Duodenal mucosa (tissue), 2 donors: Measurements from ENCODE around the gene HECTD2.
A peak's percentile ranks its signal among the peaks of the same experiment; 100 is the strongest.
"Not testable (repeated sequence)": the region's sequence is repeated elsewhere in the genome, so short reads cannot be mapped to it uniquely, and the experiment has no call there.

Experiments
- H3K27ac ChIP-seq: one replicate; pipeline ENCODE4 v1.7.0; 2013; ENCODE audit warnings: low read depth, low read length
- H3K27me3 ChIP-seq, 2 donors: one replicate each; pipeline ENCODE4 v1.7.0; 2013; ENCODE audit warnings: low read length in 2 of 2, control low read depth in 1 of 2; ENCODE audit not compliant: insufficient read depth in 2 of 2, control insufficient read depth in 1 of 2
- H3K36me3 ChIP-seq, 2 donors: one replicate each; pipeline ENCODE4 v1.7.0; 2013; ENCODE audit warnings: low read length in 2 of 2, control low read depth in 1 of 2; ENCODE audit not compliant: insufficient read depth in 2 of 2, control insufficient read depth in 1 of 2
- H3K4me1 ChIP-seq, 2 donors: one replicate each; pipeline ENCODE4 v1.7.0; 2013; ENCODE audit warnings: low read length in 2 of 2, control low read depth in 1 of 2; ENCODE audit not compliant: insufficient read depth in 2 of 2, control insufficient read depth in 1 of 2
- H3K4me3 ChIP-seq, 2 donors: one replicate each; pipeline ENCODE4 v1.7.0; 2013; ENCODE audit warnings: low read length in 2 of 2, low read depth in 1 of 2
- H3K9ac ChIP-seq, 2 donors: one replicate each; pipeline ENCODE4 v1.7.0; 2013; ENCODE audit warnings: low read length in 2 of 2, low read depth in 1 of 2
- H3K9me3 ChIP-seq, 2 donors: one replicate each; pipeline ENCODE4 v1.7.0; 2013; ENCODE audit warnings: low read length in 2 of 2, control low read depth in 1 of 2; ENCODE audit not compliant: control insufficient read depth in 1 of 2

HECTD2 gene, protein sequence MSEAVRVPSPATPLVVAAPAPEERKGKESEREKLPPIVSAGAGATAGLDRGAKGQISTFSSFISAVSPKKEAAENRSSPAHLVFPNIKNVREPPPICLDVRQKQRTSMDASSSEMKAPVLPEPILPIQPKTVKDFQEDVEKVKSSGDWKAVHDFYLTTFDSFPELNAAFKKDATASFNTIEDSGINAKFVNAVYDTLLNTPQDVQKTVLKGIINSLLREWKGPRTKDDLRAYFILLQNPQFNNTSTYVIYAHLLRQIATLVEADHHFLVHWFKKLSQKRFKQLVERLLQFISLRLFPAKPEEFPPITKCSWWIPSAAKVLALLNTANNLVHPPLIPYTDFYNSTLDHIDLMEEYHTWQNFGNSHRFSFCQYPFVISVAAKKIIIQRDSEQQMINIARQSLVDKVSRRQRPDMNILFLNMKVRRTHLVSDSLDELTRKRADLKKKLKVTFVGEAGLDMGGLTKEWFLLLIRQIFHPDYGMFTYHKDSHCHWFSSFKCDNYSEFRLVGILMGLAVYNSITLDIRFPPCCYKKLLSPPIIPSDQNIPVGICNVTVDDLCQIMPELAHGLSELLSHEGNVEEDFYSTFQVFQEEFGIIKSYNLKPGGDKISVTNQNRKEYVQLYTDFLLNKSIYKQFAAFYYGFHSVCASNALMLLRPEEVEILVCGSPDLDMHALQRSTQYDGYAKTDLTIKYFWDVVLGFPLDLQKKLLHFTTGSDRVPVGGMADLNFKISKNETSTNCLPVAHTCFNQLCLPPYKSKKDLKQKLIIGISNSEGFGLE

DNA sequence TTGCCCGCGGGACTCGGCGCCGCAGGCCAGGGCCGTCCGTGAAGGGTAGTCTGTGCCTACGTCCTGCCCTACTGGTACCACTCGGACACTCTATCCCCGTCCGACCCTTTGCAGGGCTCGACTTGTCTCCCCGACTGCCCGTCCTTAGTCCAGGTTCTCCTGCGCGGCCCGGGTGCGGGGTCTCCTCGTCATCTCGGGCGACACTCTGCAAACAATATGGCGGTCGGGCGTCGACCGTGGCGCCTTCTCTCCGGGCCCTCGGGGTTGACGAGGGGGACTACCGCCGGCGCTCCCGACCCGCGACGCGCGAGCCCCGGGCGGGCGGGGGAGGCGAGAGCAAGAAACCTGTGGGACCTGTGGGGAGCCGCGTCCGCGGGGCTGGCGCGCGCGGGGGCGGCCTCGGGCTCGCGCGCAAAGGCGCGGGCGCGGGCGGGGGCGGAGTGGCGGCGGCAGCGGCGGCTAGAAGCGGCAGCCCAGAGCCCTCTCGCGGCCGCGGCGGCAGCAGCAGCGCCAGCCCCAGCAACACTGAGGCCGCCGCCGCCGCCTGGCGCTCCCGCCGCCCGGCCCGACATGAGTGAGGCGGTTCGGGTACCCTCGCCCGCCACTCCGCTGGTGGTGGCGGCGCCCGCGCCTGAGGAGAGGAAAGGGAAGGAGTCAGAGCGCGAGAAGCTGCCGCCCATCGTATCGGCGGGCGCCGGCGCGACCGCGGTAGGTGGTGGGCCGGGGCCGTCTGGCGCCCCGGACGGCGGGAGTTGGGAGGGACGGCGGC, at the start of gene HECTD2:
Gene HECTD2 (plus strand): TSS at position 476 of the 769 bp plus-strand sequence. CDS start 95 bp downstream, at position 571.
- Histone ChIP-seq H3K9me3 (no peaks in the 10 kb centered on the region), H3K27ac (peak within 1 kb of the TSS; percentile 97), H3K27me3 (no peaks in the 10 kb centered on the region), H3K36me3 (no peaks in the 10 kb centered on the region), H3K4me1 (peaks cover 0 to 10% of the 10 kb centered on the region in 2 donors), H3K9ac (peak within 1 kb of the TSS; percentile 98 to 99), H3K4me3 (peak within 1 kb of the TSS; percentile 92 to 97)

DNA sequence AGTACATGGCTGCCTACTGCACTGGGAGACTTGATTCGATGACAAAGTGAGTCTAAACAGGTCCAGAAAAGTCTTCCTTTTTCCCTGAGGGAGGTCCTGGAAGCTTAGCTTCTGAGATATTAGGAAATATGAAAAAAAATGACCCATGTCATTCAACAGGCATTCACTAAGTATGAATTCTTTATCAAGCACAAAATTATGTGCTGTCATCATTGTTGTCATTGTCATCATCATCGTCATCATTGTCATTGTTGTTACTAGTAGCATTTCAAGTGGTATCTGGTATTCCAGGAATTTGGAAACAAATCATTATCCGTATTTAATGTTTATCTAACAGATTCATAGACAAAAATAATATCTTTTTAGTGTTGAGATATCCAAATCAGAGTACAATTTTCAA, 49.7 kb upstream of the HECTD2 start:
- H3K36me3 ChIP-seq: no peaks in the 10 kb centered on the region

DNA sequence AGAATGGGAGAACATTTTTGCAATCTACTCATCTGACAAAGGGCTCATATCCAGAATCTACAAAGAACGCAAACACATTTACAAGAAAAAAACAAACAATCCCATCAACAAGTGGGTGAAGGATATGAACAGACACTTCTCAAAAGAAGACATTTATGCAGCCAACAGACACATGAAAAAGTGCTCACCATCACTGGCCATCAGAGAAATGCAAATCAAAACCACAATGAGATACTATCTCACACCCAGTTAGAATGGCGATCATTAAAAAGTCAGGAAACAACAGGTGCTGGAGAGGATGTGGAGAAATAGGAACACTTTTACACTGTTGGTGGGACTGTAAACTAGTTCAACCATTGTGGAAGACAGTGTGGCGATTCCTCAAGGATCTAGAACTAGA, 44.6 kb upstream of the HECTD2 start:
- not testable (repeated sequence) for H3K9ac ChIP-seq, H3K27ac ChIP-seq, H3K27me3 ChIP-seq, H3K4me1 ChIP-seq, H3K9me3 ChIP-seq, H3K36me3 ChIP-seq, H3K4me3 ChIP-seq

More for the DNA sequence above, 49.7 kb upstream of the HECTD2 start:
- no peak overlapping the region for H3K9ac ChIP-seq
- no peaks in the 10 kb centered on the region for H3K9me3 ChIP-seq
- peaks cover 0 to 5% of the 10 kb centered on the region in 2 donors for H3K27me3 ChIP-seq
- no peaks in the 10 kb centered on the region for H3K4me1 ChIP-seq
- H3K27ac ChIP-seq: no peak overlapping the region
- no peak overlapping the region for H3K4me3 ChIP-seq

DNA sequence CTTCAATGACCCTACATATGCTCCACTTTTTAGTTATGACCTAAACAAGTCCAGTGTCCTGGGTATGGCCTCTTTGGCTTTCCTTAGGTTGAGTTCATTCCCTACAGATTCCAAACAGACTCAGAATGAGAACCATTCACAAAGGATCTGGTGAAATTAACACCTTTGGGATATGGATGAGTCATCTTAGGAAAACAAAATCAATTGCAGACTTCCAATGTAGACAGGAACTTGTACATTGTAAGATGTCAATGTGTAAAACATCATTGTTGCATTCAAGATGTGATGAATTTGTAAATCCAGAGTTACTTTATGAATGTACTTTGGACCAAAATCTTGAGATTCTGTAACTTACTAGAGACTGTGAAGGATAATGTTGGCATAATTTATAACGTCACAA, 43.4 kb upstream of the HECTD2 start:
- Histone ChIP-seq H3K4me3 (no peak overlapping the region), H3K27ac (no peak overlapping the region), H3K9ac (no peak overlapping the region), H3K9me3 (no peaks in the 10 kb centered on the region), H3K4me1 (no peaks in the 10 kb centered on the region), H3K27me3 (no peaks in the 10 kb centered on the region), H3K36me3 (no peaks in the 10 kb centered on the region)

DNA sequence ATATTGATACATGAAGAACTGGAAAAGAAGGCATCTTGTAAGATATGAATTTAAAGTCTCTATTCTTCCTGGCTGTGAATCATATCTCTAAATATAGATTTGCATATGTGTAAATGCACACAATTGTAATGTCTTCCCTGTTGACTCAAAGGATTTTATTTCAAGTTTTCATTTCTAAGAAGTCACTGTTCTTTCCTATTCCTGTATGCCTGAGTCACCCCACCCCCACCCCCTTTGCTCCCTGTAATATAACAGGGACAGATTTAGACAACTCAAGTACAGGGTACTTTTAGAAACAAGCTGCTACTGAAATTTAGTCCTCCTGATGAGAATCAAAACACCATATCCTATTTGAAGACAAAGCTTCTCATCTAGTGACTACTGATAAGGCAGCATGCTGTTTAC, 43.0 kb upstream of the HECTD2 start:
- Histone ChIP-seq H3K27ac (no peak overlapping the region), H3K4me3 (no peak overlapping the region), H3K27me3 (no peaks in the 10 kb centered on the region), H3K4me1 (no peaks in the 10 kb centered on the region), H3K9me3 (no peaks in the 10 kb centered on the region), H3K9ac (no peak overlapping the region), H3K36me3 (no peaks in the 10 kb centered on the region)

DNA sequence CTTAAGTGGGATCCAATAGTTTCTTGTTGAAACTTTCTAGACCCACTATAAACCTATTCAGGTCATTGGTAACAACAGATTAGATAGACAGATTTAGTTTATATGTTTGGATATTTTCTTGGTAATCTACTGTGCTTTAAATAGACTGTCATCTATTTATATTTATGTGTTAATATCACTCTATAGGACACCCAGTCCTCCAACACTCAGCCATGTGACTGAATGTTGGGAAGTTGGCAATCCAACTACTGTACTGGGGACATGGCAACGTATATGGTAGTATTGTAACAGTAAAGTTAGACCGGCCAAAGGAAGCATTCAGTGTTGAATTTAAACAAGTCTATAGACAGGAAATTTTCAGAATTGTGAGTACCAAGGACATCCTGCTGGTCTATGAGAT, 42.6 kb upstream of the HECTD2 start:
- H3K27me3 ChIP-seq: no peaks in the 10 kb centered on the region
- no peak overlapping the region for H3K4me3 ChIP-seq
- no peaks in the 10 kb centered on the region for H3K9me3 ChIP-seq
- H3K4me1 ChIP-seq: no peaks in the 10 kb centered on the region
- no peaks in the 10 kb centered on the region for H3K36me3 ChIP-seq
- H3K9ac ChIP-seq: no peak overlapping the region
- no peak overlapping the region for H3K27ac ChIP-seq

DNA sequence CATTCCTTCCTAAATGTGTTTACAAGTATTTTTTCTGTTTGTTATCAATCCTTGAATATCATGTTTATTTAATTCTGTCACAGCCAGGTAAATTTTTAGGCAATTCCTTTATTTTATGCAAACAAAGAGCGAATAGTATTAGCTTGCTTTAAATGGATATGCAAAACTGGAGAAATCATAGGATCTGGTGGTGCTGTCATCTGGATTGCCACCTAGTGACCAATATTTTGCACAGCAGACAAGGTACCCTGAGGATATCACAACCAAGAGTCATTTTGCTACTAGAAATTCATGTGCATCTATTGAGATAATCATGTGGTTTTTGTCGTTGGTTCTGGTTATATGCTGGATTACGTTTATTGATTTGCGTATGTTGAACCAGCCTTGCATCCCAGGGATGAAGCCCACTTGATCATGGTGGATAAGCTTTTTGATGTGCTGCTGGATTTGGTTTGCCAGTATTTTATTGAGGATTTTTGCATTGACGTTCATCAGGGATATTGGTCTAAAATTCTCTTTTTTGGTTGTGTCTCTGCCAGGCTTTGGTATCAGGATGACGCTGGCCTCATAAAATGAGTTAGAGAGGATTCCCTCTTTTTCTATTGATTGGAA, 40.1 kb upstream of the HECTD2 start:
- not testable (repeated sequence) for H3K27ac ChIP-seq, H3K4me3 ChIP-seq, H3K9ac ChIP-seq, H3K27me3 ChIP-seq, H3K4me1 ChIP-seq, H3K36me3 ChIP-seq
- H3K9me3 ChIP-seq: peaks cover 13 to 16% of the 10 kb centered on the region in 2 donors

DNA sequence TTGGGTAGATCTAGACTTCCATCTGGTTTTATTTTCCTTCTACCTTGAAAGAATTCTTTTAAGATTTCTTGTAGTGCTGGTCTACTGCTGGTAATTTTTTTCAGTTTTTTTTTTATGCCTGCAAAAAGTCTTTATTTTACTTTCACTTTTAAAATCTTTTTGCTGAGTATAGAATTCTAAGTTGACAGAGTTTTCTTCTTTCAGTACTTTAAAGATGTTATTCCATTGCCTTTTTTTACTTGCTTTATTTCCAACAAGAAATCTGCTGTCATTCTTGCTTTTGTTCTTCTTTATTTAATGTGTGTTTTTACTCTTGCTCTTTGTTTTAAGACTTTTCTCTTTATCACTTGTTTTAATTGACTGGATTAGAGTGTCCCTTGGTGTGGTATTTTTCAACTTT, 36.1 kb upstream of the HECTD2 start:
- H3K9me3 ChIP-seq: peaks cover 17 to 32% of the 10 kb centered on the region in 2 donors
- no peaks in the 10 kb centered on the region for H3K36me3 ChIP-seq
- no peaks in the 10 kb centered on the region for H3K4me1 ChIP-seq
- H3K9ac ChIP-seq: no peak overlapping the region
- no peaks in the 10 kb centered on the region for H3K27me3 ChIP-seq
- no peak overlapping the region for H3K4me3 ChIP-seq
- H3K27ac ChIP-seq: no peak overlapping the region

DNA sequence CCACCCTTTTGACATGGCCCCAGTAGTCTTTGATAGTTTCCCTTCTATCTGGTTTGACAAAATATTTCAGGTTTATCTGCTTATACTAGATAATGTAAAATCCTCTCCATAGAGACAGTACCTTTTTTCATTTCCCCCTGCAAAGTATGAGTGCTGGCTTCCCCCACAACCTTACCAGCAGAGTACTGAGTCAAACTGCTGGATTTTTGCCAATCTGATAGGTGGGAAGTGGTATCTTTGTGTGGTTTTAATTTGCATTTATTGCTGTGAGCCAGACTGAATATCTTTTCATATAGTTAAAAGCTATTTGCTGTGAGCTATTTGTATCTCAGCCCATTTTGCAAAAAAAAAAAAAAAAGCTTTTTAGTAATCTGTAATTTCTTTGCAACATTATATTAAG, 32.1 kb upstream of the HECTD2 start:
- H3K4me3 ChIP-seq: no peak overlapping the region
- no peak overlapping the region for H3K9ac ChIP-seq
- H3K27ac ChIP-seq: no peak overlapping the region
- peaks cover 0 to 3% of the 10 kb centered on the region in 2 donors for H3K4me1 ChIP-seq
- peaks cover 16 to 32% of the 10 kb centered on the region in 2 donors for H3K9me3 ChIP-seq
- H3K27me3 ChIP-seq: no peaks in the 10 kb centered on the region
- H3K36me3 ChIP-seq: no peaks in the 10 kb centered on the region
